SU-DHL-6 (cell line): ENCODE data around the gene CADM1.

Source experiments
- H2AFZ ChIP-seq: fragments of 200-600 bp; sonication (generic); 2 replicates; pipeline ENCODE4 v1.6.1; 2014; ENCODE audit warnings: low read depth, mild to moderate bottlenecking, moderate library complexity, mixed read lengths, antibody characterized with exemption, low read length; ENCODE audit not compliant: severe bottlenecking
- H3F3A ChIP-seq: fragments of 200-600 bp; shearing (Covaris generic); 2 replicates; pipeline ENCODE4 v1.6.0; 2016; ENCODE audit warnings: antibody characterized with exemption, mild to moderate bottlenecking; ENCODE audit not compliant: insufficient read depth
- H3K27ac ChIP-seq: fragments of 200-600 bp; sonication (generic); 2 replicates; pipeline ENCODE4 v1.5.1; 2016; ENCODE audit warnings: low read depth, mild to moderate bottlenecking, low read length, moderate library complexity, mixed read lengths
- H3K27me3 ChIP-seq: fragments of 200-600 bp; sonication (generic), shearing (Covaris generic); 2 replicates; pipeline ENCODE4 v1.6.0; 2014; ENCODE audit warnings: mild to moderate bottlenecking, low read length
- H3K36me3 ChIP-seq: fragments of 200-600 bp; sonication (generic); 2 replicates; pipeline ENCODE4 v1.6.1; 2014; ENCODE audit warnings: mild to moderate bottlenecking, low read length, mixed read lengths
- H3K4me2 ChIP-seq: fragments of 300-600, 200-600 bp; shearing (Covaris generic), sonication (generic); 2 replicates; pipeline ENCODE4 v1.6.0; 2014; ENCODE audit warnings: low read length, low read depth, mild to moderate bottlenecking; ENCODE audit not compliant: poor library complexity, severe bottlenecking
- H3K4me3 ChIP-seq: fragments of 200-600 bp; sonication (generic); 2 replicates; pipeline ENCODE4 v1.5.1; 2014; ENCODE audit warnings: antibody characterized with exemption, low read length, mild to moderate bottlenecking, mixed read lengths; ENCODE audit not compliant: insufficient read depth, poor library complexity, severe bottlenecking
- H3K79me2 ChIP-seq: fragments of 200-600 bp; sonication (generic); 2 replicates; pipeline ENCODE4 v1.6.1; 2014; ENCODE audit warnings: mild to moderate bottlenecking, low read length, moderate library complexity; ENCODE audit not compliant: insufficient read depth
- H3K9ac ChIP-seq: fragments of 200-600 bp; sonication (generic); 2 replicates; pipeline ENCODE4 v1.7.0; 2014; ENCODE audit warnings: mild to moderate bottlenecking, low read length
- H3K9me2 ChIP-seq: fragments of 200-600 bp; sonication (generic); replicated peaks from 2 replicates; pipeline ENCODE4 v1.6.1; 2014; ENCODE audit warnings: low read length; ENCODE audit not compliant: insufficient read depth
- H3K9me3 ChIP-seq: fragments of 200-600 bp; sonication (generic); 2 replicates; pipeline ENCODE4 v1.6.1; 2014; ENCODE audit warnings: low read length, mixed read lengths; ENCODE audit not compliant: insufficient read depth
- H4K20me1 ChIP-seq: fragments of 200-600 bp; sonication (generic); 2 replicates; pipeline ENCODE4 v1.6.1; 2014; ENCODE audit warnings: low read depth, mild to moderate bottlenecking, antibody characterized with exemption, low read length, moderate library complexity, mixed read lengths
- CTCF ChIP-seq: fragments of 200-600 bp; sonication (generic); IDR thresholded peaks from one replicate; pipeline ENCODE4 v1.5.1; 2017; ENCODE audit warnings: antibody characterized with exemption, mild to moderate bottlenecking, low read length, moderate library complexity; ENCODE audit not compliant: insufficient read depth, poor library complexity, severe bottlenecking
- EZH2phosphoT487 ChIP-seq: fragments of 200-600 bp; sonication (generic), shearing (Covaris generic); conservative IDR thresholded peaks from 2 replicates; pipeline ENCODE4 v1.6.1; 2018; ENCODE audit warnings: mild to moderate bottlenecking, antibody characterized with exemption, low read length, moderate library complexity, mixed read lengths

CADM1 gene

GRCh38 chr11:115126515-115127208 lies 377.6 kb downstream of the CADM1 start:
- Histone ChIP-seq H3K4me3 (no peak overlapping the region), H3K9me3 (no peaks in the 10 kb centered on the region), H3K79me2 (no peaks in the 10 kb centered on the region), H3K27me3 (no peaks in the 10 kb centered on the region), H2AFZ (no peak overlapping the region), H3K27ac (peak overlapping the region; percentile 24), H3F3A (no peaks in the 10 kb centered on the region), H3K9ac (no peak overlapping the region), H3K9me2 (no peaks in the 10 kb centered on the region), H3K36me3 (no peaks in the 10 kb centered on the region), H4K20me1 (no peaks in the 10 kb centered on the region), H3K4me2 (peak overlapping the region; percentile 19)
- TF ChIP-seq CTCF: no peak
- no peak for TF ChIP-seq EZH2phosphoT487

DNA sequence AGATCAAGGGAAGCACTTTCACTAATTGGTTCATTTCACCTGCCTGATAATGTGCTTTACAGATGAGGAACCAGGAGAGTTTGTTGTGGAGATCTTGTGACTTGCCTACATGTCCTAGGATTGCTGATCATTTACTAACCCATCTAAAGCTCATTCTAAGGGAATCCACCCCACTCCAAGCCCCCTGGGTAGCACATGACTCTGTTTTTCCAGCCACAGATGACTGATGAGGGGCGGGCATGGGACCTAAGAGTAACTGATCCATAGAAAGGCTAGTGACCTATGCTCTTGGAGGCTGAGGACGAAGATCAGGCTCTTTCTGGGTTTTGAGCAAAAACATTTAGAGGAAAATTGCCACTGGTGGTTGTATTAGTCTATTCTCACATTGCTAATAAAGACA lies 378.1 kb downstream of the CADM1 start:
- TF ChIP-seq EZH2phosphoT487 (no peak), CTCF (no peak)
- Histone ChIP-seq H3K79me2 (no peaks in the 10 kb centered on the region), H3K9me2 (no peaks in the 10 kb centered on the region), H3K27me3 (no peaks in the 10 kb centered on the region), H3K4me3 (no peak overlapping the region), H3K4me2 (peak overlapping the region; percentile 19), H2AFZ (no peak overlapping the region), H3K27ac (no peak overlapping the region), H3K9ac (no peak overlapping the region), H3F3A (no peaks in the 10 kb centered on the region), H3K9me3 (no peaks in the 10 kb centered on the region), H4K20me1 (no peaks in the 10 kb centered on the region), H3K36me3 (no peaks in the 10 kb centered on the region)

- Histone ChIP-seq H3K36me3 (no peaks in the 10 kb centered on the region), H3K27me3 (no peaks in the 10 kb centered on the region), H3K79me2 (no peaks in the 10 kb centered on the region), H3K9me2 (no peaks in the 10 kb centered on the region), H3K9me3 (no peaks in the 10 kb centered on the region), H3K9ac (no peak overlapping the region), H3F3A (no peaks in the 10 kb centered on the region), H3K27ac (no peak overlapping the region), H3K4me3 (no peak overlapping the region), H2AFZ (no peak overlapping the region), H4K20me1 (no peaks in the 10 kb centered on the region), H3K4me2 (no peak overlapping the region)
- TF ChIP-seq EZH2phosphoT487 (no peak), CTCF (no peak)
Observed at GRCh38 chr11:115124786-115125185, 379.4 kb downstream of the CADM1 start.
